Activated T-cell treated with anti-CD3 and anti-CD28 coated beads, Interleukin-2, amount 50 U/mL, for 1 hour (primary cell): ENCODE results near the gene STAT6.
"Not testable (repeated sequence)": the region's sequence is repeated elsewhere in the genome, so short reads cannot be mapped to it uniquely, and the experiment has no call there.

Experiments used
- DNase-seq: peaks from one replicate; pipeline ENCODE4 v3.0.0-alpha.2; 2020

The STAT6 gene

GRCh38 chr12:57085999-57086492 is 25.1 kb downstream of the STAT6 start:
- DNase-seq, result no peak

DNA sequence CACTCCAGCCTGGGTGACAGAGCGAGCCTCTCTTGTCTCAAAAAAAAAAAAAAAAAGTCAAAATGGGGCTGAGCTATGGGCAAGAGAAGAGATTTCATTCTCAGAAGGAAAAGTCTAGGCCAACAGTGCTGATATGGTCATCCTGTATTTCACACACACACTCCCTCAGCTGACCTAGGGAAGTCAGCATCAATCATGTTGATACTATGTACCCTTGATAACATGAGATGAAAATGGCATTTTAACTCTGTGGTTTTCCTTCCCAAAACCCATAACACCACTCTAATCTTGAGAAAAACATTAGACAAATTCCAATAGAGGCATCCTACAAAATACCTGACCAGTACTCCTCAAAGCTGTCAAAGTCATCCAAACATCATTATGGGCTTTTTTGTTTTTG is 30.3 kb downstream of the STAT6 start:
- no peak for DNase-seq

DNA sequence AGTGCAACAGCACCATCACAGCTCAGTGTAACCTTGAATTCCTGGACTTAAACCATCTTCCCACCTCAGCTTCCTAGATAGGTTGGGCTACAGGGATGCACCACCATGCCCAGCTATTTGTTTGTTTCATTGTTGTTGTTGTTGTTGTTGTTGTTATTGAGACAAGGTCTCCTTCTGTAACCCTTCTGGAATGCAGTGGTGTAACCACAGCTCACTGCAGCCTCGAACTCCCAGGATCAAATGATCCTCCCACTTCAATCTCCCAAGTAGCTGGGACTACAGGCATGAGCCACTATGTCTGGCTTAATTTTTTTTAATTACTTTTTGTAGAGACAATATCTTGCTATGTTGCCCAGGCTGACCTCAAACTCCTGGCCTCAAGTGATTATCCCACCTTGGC is 31.3 kb downstream of the STAT6 start:
- no peak for DNase-seq

GRCh38 chr12:57078519-57079404 is 32.4 kb downstream of the STAT6 start, which contains the start of gene NEMP1:
NEMP1 (minus strand) TSS chr12:57078791; CDS start chr12:57078745, 46 bp downstream.
- peak; percentile 85 for DNase-seq

GRCh38 chr12:57073566-57074450 is 37.4 kb downstream of the STAT6 start:
- DNase-seq, result not testable (repeated sequence)

- DNase-seq, result no peak
These were observed 38.5 kb downstream of the STAT6 start for GRCh38 chr12:57072661-57073060.

- peak; percentile 55 for DNase-seq
These were observed 41.6 kb downstream of the STAT6 start for GRCh38 chr12:57069523-57069922.

- no peak for DNase-seq
These were observed 44.9 kb downstream of the STAT6 start for GRCh38 chr12:57066245-57066644.

- no peak for DNase-seq
These were observed 47.0 kb downstream of the STAT6 start for GRCh38 chr12:57063991-57064685.

DNA sequence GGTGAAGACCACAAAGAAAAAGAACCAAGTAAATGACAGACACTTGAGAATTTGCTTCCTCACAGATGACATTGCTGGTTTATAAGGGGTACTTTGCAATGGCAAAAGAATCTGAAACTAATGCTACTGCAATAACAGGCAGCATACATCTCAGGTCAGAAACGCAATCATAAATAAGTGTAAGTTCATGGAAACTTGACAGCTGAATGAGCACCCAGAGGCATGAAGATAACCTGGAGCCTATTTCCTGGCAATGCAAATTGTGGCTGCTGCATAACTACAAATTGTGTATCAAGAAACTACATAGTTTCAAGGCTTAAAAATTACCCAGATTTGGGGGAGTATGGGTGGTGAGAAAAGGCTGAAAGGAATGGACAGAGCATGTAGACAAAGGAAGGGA is 52.7 kb downstream of the STAT6 start:
- DNase-seq, result no peak

DNA sequence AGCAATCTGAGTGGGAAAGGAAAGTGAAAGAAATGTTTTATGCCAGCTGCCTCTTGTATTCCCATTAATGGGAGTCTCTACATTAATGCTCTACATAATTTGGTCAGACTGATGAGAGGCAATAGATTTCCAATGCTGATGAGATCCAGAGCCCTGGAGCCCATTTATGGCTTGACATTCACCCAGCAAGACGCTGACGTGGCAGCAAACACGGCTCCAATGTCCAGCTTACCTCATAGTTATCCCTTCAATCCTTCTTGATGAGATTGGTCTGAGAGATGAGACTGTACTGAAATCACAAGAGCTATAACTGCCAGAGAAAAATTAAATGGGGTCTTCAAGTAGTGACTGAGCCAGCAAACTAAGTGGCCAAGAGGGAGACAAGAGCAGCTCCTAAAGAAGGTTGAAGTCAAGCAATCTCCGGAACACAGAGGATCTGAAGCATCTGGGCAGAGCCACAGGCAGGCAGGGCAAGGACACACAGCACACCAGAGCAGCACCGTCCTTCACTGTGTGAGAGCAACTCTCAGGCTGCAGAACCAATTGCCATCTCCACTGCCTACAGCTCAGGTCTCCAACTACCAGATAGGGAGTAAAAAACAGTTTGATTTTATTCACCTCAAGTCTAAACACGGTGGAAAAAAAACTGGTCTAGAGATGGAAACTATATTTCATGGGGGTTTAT is 54.0 kb downstream of the STAT6 start:
- no peak for DNase-seq

GRCh38 chr12:57055824-57056223 is 55.3 kb downstream of the STAT6 start:
- DNase-seq, result no peak

GRCh38 chr12:57053901-57054300 is 57.3 kb downstream of the STAT6 start:
- not testable (repeated sequence) for DNase-seq

- not testable (repeated sequence) for DNase-seq
These were observed 58.0 kb downstream of the STAT6 start for GRCh38 chr12:57053146-57053545.

DNA sequence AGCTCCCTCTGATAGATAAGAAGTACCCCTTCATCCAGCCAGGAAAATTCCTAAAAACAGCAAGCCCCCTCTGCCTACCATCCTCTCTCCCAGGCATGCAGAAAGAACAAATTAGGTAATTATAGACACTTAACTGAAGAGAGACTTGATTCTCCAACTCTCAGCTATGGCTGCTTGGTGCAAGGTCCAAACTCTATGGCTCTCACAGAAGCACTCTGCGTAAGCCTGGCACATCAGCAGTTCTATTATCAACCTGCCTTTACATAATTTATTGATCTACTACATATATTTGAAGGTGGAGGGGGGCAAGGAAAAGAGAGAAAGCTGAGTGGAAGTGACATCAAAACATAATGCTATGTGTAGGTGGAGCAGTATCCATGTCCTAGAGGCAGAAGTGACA is 60.2 kb downstream of the STAT6 start:
- DNase-seq, result no peak

DNA sequence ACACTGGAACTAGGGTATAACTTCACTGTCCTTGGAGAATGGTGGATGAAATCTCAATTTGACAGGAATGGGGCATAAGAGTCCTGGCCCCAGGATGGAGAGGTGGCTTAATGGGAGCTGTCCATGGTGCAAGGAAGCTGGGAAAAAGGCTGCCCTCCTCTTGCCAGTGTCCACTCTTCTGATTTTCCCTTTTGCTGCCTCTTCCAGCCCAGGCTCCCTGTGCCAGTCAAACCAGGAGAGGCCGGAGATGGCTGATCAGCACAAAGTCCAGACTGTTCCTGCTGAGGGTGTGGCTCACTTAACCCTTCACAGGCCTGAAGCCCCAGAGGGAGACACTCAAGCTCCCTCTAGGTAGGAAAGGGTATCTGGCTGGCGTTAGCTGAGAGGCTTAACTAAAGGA is 61.3 kb downstream of the STAT6 start, which contains the start of gene MYO1A:
Gene MYO1A, minus strand, starts transcription at position 240 of the 400 bp plus-strand sequence. CDS start 1,806 bp downstream, outside the sequence.
- DNase-seq, result no peak

DNA sequence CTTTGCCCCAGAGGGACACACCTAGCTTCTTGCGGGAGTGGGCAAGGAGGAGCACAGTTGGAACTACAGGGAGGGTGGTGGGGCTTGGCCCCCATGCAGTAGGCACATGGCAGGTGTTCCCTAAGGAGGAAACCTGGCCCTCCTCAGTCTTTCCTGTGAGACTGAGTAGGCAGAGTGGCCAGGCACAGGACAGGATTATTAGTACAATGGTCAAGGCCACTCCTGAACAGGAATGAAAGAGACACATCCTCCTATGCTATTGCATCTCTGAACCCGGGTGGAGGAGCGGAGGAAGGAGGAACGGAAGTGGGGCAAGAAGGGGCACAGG is 62.1 kb downstream of the STAT6 start:
- DNase-seq, result no peak

DNA sequence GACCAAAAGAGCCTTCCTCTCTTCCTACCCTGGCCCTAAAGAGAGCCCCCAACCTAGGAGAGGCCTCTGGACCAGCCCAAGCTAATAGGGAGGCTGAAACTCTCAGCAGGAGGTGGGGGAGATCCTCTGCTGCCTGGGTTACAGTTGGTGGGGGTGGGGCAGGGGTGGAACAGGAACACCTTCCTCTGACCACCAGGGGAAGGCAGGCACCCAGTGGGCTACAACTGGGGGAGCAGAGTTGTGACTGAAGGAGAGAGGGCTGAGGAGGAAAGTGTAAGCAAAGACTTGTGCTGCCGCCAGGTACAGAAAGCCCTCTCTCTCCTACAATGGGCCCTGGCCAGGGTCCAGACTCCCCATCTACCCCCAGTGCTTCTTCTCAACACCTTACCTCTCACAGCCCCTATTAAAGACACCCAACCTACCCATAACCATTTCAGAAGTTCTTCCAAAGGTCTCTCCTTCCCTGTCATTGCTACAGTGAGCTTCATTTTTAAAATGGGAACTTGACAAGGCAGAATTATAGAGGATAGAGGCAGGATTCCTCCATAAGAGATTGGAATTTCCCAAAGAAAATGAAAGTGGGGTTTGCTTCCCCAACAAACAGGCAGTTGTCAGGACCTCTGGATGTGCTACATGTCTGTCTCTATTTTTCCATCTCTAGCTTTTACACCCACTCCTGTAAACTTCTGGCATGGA is 62.6 kb downstream of the STAT6 start:
- DNase-seq, result no peak

DNA sequence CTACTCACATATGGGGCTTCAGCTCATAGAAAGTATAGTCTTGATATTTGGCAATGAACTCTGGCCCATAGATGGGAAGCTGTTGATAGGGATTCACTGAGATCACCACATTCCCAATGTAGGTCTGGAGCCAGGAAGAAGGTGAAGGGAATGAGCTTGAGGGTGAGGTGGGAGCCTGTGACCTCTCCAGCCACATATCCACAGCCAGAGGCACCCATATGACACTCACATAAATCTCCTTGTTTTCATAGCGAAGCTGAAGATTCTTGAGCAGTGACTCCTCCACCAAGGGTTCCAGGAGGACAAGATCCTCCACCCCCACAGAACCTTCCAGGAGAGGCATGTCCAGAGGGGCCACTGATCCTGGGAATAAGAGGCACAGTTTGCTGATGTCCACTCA is 63.2 kb downstream of the STAT6 start:
- DNase-seq, result no peak

DNA sequence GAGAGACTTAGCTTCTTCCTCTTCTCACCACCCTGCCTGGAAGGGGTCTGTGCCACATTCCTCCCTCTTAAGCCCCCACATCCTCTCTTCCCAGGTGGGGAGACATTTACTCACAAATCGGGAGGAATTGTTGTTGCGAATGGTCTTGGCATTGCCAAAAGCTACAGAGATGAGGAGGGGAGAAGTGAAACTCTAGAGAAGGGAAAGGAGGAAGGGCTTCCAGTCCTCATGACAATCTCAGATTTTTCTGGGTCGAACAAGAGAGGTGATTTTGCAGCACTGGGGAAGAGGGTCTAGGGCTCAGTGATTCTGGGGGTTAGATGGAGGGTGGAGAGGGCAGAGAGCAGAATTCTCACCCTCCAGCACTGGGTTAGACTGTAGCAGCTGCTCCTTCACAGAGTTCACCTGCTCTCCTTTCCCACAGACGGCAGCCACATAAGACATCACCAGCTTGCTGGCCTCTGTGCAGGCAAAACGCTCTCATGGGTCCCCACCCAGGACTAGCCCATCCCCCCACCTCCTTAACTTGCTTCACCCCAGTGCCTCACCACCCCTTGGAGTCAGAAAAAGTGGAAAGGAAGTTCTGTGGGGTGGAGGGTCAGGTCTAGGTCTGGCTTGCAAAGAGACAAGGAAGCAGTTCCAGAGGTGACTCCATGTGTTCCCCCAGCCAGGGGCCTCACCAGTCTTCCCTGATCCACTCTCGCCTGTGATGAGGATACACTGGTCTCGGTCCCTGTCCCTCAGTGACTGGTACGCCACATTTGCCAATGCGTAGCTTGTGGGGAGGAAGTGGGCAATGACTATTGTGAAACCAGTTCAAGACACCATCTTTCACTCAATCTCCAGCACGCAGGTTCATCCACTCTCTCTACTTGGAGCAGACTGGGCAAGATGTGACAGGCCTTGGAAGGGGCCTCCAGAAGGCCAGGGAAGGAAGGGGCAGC is 63.9 kb downstream of the STAT6 start:
- peak; percentile 25 for DNase-seq
